ENCODE results near the gene PTPRF. TPM values are rescaled to one million over a fixed set of nuclear protein-coding genes. Genes with fewer than 3 reads are reported as not detected.

Gene PTPRF
- total RNA-seq, 1 donor from 2014 or later = 66.7 TPM

- no peaks in the 10 kb centered on the region for H3K27me3 Mint-ChIP-seq (ENCODE audit: low read depth)
- H3K27ac Mint-ChIP-seq (ENCODE audit: unreplicated experiment) = no peak overlapping the region
- H3K4me1 Mint-ChIP-seq (ENCODE audit: low read depth) = no peaks in the 10 kb centered on the region
- H3K36me3 Mint-ChIP-seq (ENCODE audit: low read depth) = peaks cover 17% of the 10 kb centered on the region
- no peak for DNase-seq (ENCODE audit: low spot score)
- no peak overlapping the region for H3K4me3 Mint-ChIP-seq (ENCODE audit: unreplicated experiment)
- H3K9me3 Mint-ChIP-seq (ENCODE audit: low read depth) = no peaks in the 10 kb centered on the region
- no peak for TF ChIP-seq CTCF (IDR thresholded peaks at IDR 0.05)
Measured at GRCh38 chr1:43576521-43576920, 45.8 kb downstream of the PTPRF start.

GRCh38 chr1:43577655-43578542 is 47.2 kb downstream of the PTPRF start:
- peaks cover 13% of the 10 kb centered on the region for H3K36me3 Mint-ChIP-seq (ENCODE audit: low read depth)
- H3K4me3 Mint-ChIP-seq (ENCODE audit: unreplicated experiment) = no peak overlapping the region
- peaks cover 8% of the 10 kb centered on the region for H3K4me1 Mint-ChIP-seq (ENCODE audit: low read depth)
- H3K27me3 Mint-ChIP-seq (ENCODE audit: low read depth) = no peaks in the 10 kb centered on the region
- no peak overlapping the region for H3K27ac Mint-ChIP-seq (ENCODE audit: unreplicated experiment)
- TF ChIP-seq CTCF (IDR thresholded peaks at IDR 0.05) = no peak
- no peaks in the 10 kb centered on the region for H3K9me3 Mint-ChIP-seq (ENCODE audit: low read depth)
- no peak for DNase-seq (ENCODE audit: low spot score)

GRCh38 chr1:43580039-43580438 is 49.4 kb downstream of the PTPRF start:
- Mint-ChIP-seq H3K27me3 (ENCODE audit: low read depth) (no peaks in the 10 kb centered on the region), H3K4me3 (ENCODE audit: unreplicated experiment) (no peak overlapping the region)

GRCh38 chr1:43582162-43582566 is 51.5 kb downstream of the PTPRF start:
- Mint-ChIP-seq H3K36me3 (ENCODE audit: low read depth) (peaks cover 8% of the 10 kb centered on the region), H3K27ac (ENCODE audit: unreplicated experiment) (peak overlapping the region; percentile 58), H3K4me3 (ENCODE audit: unreplicated experiment) (no peak overlapping the region), H3K4me1 (ENCODE audit: low read depth) (peaks cover 13% of the 10 kb centered on the region), H3K9me3 (ENCODE audit: low read depth) (no peaks in the 10 kb centered on the region), H3K27me3 (ENCODE audit: low read depth) (no peaks in the 10 kb centered on the region)
- no peak for DNase-seq (ENCODE audit: low spot score)
- TF ChIP-seq CTCF (IDR thresholded peaks at IDR 0.05) = no peak

More at GRCh38 chr1:43580039-43580438, 49.4 kb downstream of the PTPRF start:
- TF ChIP-seq CTCF (IDR thresholded peaks at IDR 0.05) = no peak
- no peak for DNase-seq (ENCODE audit: low spot score)
- Mint-ChIP-seq H3K4me1 (ENCODE audit: low read depth) (peaks cover 9% of the 10 kb centered on the region), H3K9me3 (ENCODE audit: low read depth) (no peaks in the 10 kb centered on the region), H3K36me3 (ENCODE audit: low read depth) (peaks cover 12% of the 10 kb centered on the region), H3K27ac (ENCODE audit: unreplicated experiment) (no peak overlapping the region)

GRCh38 chr1:43583058-43583457 is 52.4 kb downstream of the PTPRF start:
- no peaks in the 10 kb centered on the region for H3K27me3 Mint-ChIP-seq (ENCODE audit: low read depth)
- TF ChIP-seq CTCF (IDR thresholded peaks at IDR 0.05) = no peak
- no peaks in the 10 kb centered on the region for H3K9me3 Mint-ChIP-seq (ENCODE audit: low read depth)
- peaks cover 8% of the 10 kb centered on the region for H3K36me3 Mint-ChIP-seq (ENCODE audit: low read depth)
- H3K4me3 Mint-ChIP-seq (ENCODE audit: unreplicated experiment) = no peak overlapping the region
- DNase-seq (ENCODE audit: low spot score) = no peak
- H3K27ac Mint-ChIP-seq (ENCODE audit: unreplicated experiment) = peak overlapping the region; percentile 42
- peaks cover 22% of the 10 kb centered on the region for H3K4me1 Mint-ChIP-seq (ENCODE audit: low read depth)
